ELR (cell line): Measurements from ENCODE around the gene TMEM119.
"Not testable (repeated sequence)": the region's sequence is repeated elsewhere in the genome, so short reads cannot be mapped to it uniquely, and the experiment has no call there.

Experiments used
- DNase-seq: peaks from one replicate; pipeline ENCODE4 v3.0.0-alpha.2; 2015; ENCODE audit warnings: low read depth

The TMEM119 gene

GRCh38 chr12:108599948-108600701, 2.2 kb upstream of the TMEM119 start:
- no peak for DNase-seq

GRCh38 chr12:108599541-108599940, 1.7 kb upstream of the TMEM119 start:
- DNase-seq, result no peak

GRCh38 chr12:108598553-108599250, 818 bp upstream of the TMEM119 start:
- no peak for DNase-seq

- no peak for DNase-seq
These were observed 878 bp downstream of the TMEM119 start for GRCh38 chr12:108596854-108597558.

- no peak for DNase-seq
These were observed 1.9 kb downstream of the TMEM119 start for GRCh38 chr12:108595711-108596647.

GRCh38 chr12:108594960-108595710, 2.7 kb downstream of the TMEM119 start:
- no peak for DNase-seq

GRCh38 chr12:108594323-108594903, 3.5 kb downstream of the TMEM119 start:
- no peak for DNase-seq

GRCh38 chr12:108592033-108592909, 5.6 kb downstream of the TMEM119 start:
- DNase-seq, result no peak

GRCh38 chr12:108591267-108591980, 6.5 kb downstream of the TMEM119 start:
- no peak for DNase-seq

GRCh38 chr12:108590463-108590862, 7.4 kb downstream of the TMEM119 start:
- DNase-seq, result not testable (repeated sequence)

- DNase-seq, result no peak
These were observed 8.0 kb downstream of the TMEM119 start for GRCh38 chr12:108589840-108590229.

- DNase-seq, result no peak
These were observed 8.7 kb downstream of the TMEM119 start for GRCh38 chr12:108589028-108589839.

GRCh38 chr12:108587826-108588225, 10.1 kb downstream of the TMEM119 start:
- DNase-seq, result no peak

GRCh38 chr12:108586306-108586705, 11.6 kb downstream of the TMEM119 start:
- DNase-seq, result no peak

GRCh38 chr12:108585864-108586263, 12.0 kb downstream of the TMEM119 start:
- DNase-seq, result no peak

GRCh38 chr12:108584456-108585065, 13.3 kb downstream of the TMEM119 start:
- no peak for DNase-seq

- DNase-seq, result no peak
These were observed 13.9 kb downstream of the TMEM119 start for GRCh38 chr12:108583991-108584390.
